Measurements from ENCODE around the gene ZNF784.

GRCh38 chr19:55598719-55599467 is 25.5 kb downstream of the ZNF784 start:
- no peak for TF ChIP-seq CTCF (IDR thresholded peaks at IDR 0.05)
- no peak for TF ChIP-seq POLR2A (IDR thresholded peaks at IDR 0.05)

Measured in lower leg skin (tissue), 3 donors.